GM19438 (cell line): ENCODE data around the gene RAB6B.

Source experiments
- ATAC-seq: cut with Tn5 transposase; IDR thresholded peaks from one replicate; pipeline ENCODE4 v1.9.1; 2021; ENCODE audit warnings: low read depth; ENCODE audit not compliant: unreplicated experiment

The RAB6B gene

GRCh38 chr3:133777807-133778568 lies 117.7 kb downstream of the RAB6B start:
- no peak for ATAC-seq

GRCh38 chr3:133776794-133777438 lies 118.8 kb downstream of the RAB6B start:
- ATAC-seq, result no peak

- no peak for ATAC-seq
These were observed 119.8 kb downstream of the RAB6B start for GRCh38 chr3:133775835-133776234.

- no peak for ATAC-seq
These were observed 120.4 kb downstream of the RAB6B start for GRCh38 chr3:133775309-133775708.
